PC-9 (cell line): Measurements from ENCODE around the gene ATP5PD.
A peak's percentile ranks its signal among the peaks of the same experiment; 100 is the strongest.

Experiments
- CTCF ChIP-seq: fragments of 200-600 bp; sonication (generic); conservative IDR thresholded peaks from 2 replicates; pipeline ENCODE4 v1.6.1; 2017; ENCODE audit warnings: mixed run types, antibody characterized with exemption, mild to moderate bottlenecking, moderate library complexity
- EZH2 ChIP-seq: fragments of 200-600 bp; sonication (generic); IDR thresholded peaks from 2 replicates; pipeline ENCODE4 v1.8.0; 2017; ENCODE audit warnings: antibody characterized with exemption, low read depth

DNA sequence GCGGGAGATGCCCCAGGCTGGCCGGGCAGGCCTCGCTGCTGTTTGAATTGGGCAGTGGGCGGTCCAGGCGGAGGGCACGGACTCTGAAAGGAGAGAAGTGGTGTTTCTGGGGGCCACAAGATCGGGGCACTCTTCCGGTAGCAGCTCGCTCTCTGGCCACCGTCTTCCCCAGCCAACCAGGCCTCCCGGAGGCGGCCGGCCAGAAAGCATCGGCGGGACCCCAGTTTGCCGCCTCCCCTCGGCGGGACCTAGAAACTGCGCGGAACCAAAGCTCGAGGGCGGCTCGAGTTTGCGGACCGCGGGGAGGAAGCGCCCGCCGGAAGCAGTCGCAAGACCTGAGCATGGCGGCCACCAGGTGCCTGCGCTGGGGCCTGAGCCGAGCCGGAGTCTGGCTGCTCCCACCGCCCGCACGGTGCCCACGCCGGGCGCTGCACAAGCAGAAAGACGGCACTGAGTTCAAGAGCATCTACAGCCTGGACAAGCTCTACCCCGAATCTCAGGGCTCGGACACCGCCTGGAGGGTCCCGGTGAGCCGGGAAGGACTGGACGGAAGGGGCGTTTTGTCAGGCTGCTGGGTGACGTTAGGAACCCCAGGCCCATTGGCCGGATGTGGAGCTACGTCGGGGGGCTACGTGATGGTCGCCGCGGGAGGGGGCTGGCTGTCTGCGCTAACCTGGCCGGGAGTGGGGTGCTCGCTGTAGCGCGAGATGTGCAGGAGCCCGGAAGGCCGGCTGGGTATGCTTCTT is 34.2 kb downstream of the ATP5PD start, which contains the start of gene MRPL58:
- TF ChIP-seq EZH2 (no peak), CTCF (peak; percentile 70)
